ENCODE results near the gene CALM1.

GRCh38 chr14:90396341-90397339 lies at the start of gene CALM1:
- TF ChIP-seq CTCF (IDR thresholded peaks at IDR 0.05) (no peak), ZFX (IDR thresholded peaks at IDR 0.05; ENCODE audit: borderline replicate concordance) (no peak)
